ENCODE data around the gene ZNF41.

GRCh38 chrX:47420265-47420664, 62.8 kb downstream of the ZNF41 start:
- no peak for TF ChIP-seq CTCF (conservative IDR thresholded peaks at IDR 0.05; ENCODE audit: low read length)
- TF ChIP-seq EZH2phosphoT487 (IDR thresholded peaks at IDR 0.05; ENCODE audit: borderline replicate concordance, low read depth, low read length): no peak
